Measurements from ENCODE around the gene FUBP3. TPM values are rescaled to one million over a fixed set of nuclear protein-coding genes. Genes with fewer than 3 reads are reported as not detected.

The FUBP3 gene
- polyA plus RNA-seq, 1 donor (not counting 4 experiments of a cell fraction or from before 2014, with no cell fraction given) = 39.1 TPM

GRCh38 chr9:130660326-130660682 is 80.9 kb downstream of the FUBP3 start:
- no peak for DNase-seq (ENCODE audit: low read depth, low spot score)
- no peak for FAIRE-seq
- H3K36me3 ChIP-seq (ENCODE audit: control insufficient read depth in 2 of 2, extremely low read depth in 1 of 2, insufficient read depth in 2 of 2, low read length in 2 of 2) = no peaks in the 10 kb centered on the region
- H2AFZ ChIP-seq (ENCODE audit: control insufficient read depth, low read length) = no peak overlapping the region
- H3K27ac ChIP-seq (ENCODE audit: control insufficient read depth, insufficient read depth, low read length) = no peak overlapping the region
- H3K79me2 ChIP-seq (ENCODE audit: control insufficient read depth, insufficient read depth, low read length) = no peaks in the 10 kb centered on the region
- peaks cover 93% of the 10 kb centered on the region for H3K27me3 ChIP-seq (ENCODE audit: control insufficient read depth, extremely low read depth, insufficient read depth, low read length)
- H3K4me2 ChIP-seq (ENCODE audit: control insufficient read depth, extremely low read depth, insufficient read depth, low read depth, low read length) = peak overlapping the region; percentile 20
- no peaks in the 10 kb centered on the region for H3K9me1 ChIP-seq (ENCODE audit: control insufficient read depth, extremely low read depth, insufficient read depth, low read length)
- no peak overlapping the region for H3K9ac ChIP-seq (ENCODE audit: control insufficient read depth, extremely low read depth, insufficient read depth, low read length)
- no peaks in the 10 kb centered on the region for H3K9me3 ChIP-seq (ENCODE audit: control insufficient read depth, low read depth, low read length)
- dilution Hi-C loops (cut with MboI; ENCODE audit: extremely low pct_ligation_motif_present, low sequenced_read_pairs) = no loop called here
- no peaks in the 10 kb centered on the region for H3K4me1 ChIP-seq (ENCODE audit: control insufficient read depth, extremely low read depth, insufficient read depth, low read length)
- TF ChIP-seq EZH2 (IDR thresholded peaks at IDR 0.05; ENCODE audit: low read length) = no peak
- no peak for TF ChIP-seq CTCF (optimal IDR thresholded peaks at IDR 0.05 in 1 of 3, IDR thresholded peaks at IDR 0.05 in 1 of 3, conservative IDR thresholded peaks at IDR 0.05 in 1 of 3; ENCODE audit: extremely low read depth in 1 of 3, insufficient read depth in 2 of 3, low read length in 3 of 3)
- peaks cover 9% of the 10 kb centered on the region for H4K20me1 ChIP-seq (ENCODE audit: control insufficient read depth, extremely low read depth, insufficient read depth, low read length)
- H3K4me3 ChIP-seq (ENCODE audit: control insufficient read depth in 2 of 3, extremely low read depth in 1 of 3, insufficient read depth in 2 of 3, low read depth in 1 of 3, low read length in 3 of 3) = peak overlapping the region in 1 of 3 experiments; percentile 2

- FAIRE-seq (no peak), DNase-seq (ENCODE audit: low read depth, low spot score) (no peak)
- Histone ChIP-seq H3K4me2 (ENCODE audit: control insufficient read depth, extremely low read depth, insufficient read depth, low read depth, low read length) (peak overlapping the region; percentile 20), H3K9me3 (ENCODE audit: control insufficient read depth, low read depth, low read length) (no peaks in the 10 kb centered on the region), H3K27me3 (ENCODE audit: control insufficient read depth, extremely low read depth, insufficient read depth, low read length) (peaks cover 97% of the 10 kb centered on the region), H3K36me3 (ENCODE audit: control insufficient read depth in 2 of 2, extremely low read depth in 1 of 2, insufficient read depth in 2 of 2, low read length in 2 of 2) (no peaks in the 10 kb centered on the region), H3K27ac (ENCODE audit: control insufficient read depth, insufficient read depth, low read length) (no peak overlapping the region), H3K4me1 (ENCODE audit: control insufficient read depth, extremely low read depth, insufficient read depth, low read length) (no peaks in the 10 kb centered on the region), H2AFZ (ENCODE audit: control insufficient read depth, low read length) (peak overlapping the region; percentile 15), H4K20me1 (ENCODE audit: control insufficient read depth, extremely low read depth, insufficient read depth, low read length) (peaks cover 9% of the 10 kb centered on the region), H3K9ac (ENCODE audit: control insufficient read depth, extremely low read depth, insufficient read depth, low read length) (no peak overlapping the region), H3K9me1 (ENCODE audit: control insufficient read depth, extremely low read depth, insufficient read depth, low read length) (no peaks in the 10 kb centered on the region), H3K79me2 (ENCODE audit: control insufficient read depth, insufficient read depth, low read length) (no peaks in the 10 kb centered on the region), H3K4me3 (ENCODE audit: control insufficient read depth in 2 of 3, extremely low read depth in 1 of 3, insufficient read depth in 2 of 3, low read depth in 1 of 3, low read length in 3 of 3) (peak overlapping the region in 2 of 3 experiments; percentile 2 to 10)
- peak; percentile 94 for TF ChIP-seq EZH2 (IDR thresholded peaks at IDR 0.05; ENCODE audit: low read length)
- TF ChIP-seq CTCF (optimal IDR thresholded peaks at IDR 0.05 in 1 of 3, IDR thresholded peaks at IDR 0.05 in 1 of 3, conservative IDR thresholded peaks at IDR 0.05 in 1 of 3; ENCODE audit: extremely low read depth in 1 of 3, insufficient read depth in 2 of 3, low read length in 3 of 3) = no peak
- dilution Hi-C loops (cut with MboI; ENCODE audit: extremely low pct_ligation_motif_present, low sequenced_read_pairs) = no loop called here
Measured at GRCh38 chr9:130660683-130661450, 81.5 kb downstream of the FUBP3 start.
